WTC11 (cell line): ENCODE measurements around the gene MARK3. TPM values are rescaled to one million over a fixed set of nuclear protein-coding genes. Genes with fewer than 3 reads are reported as not detected.
A peak's percentile ranks its signal among the peaks of the same experiment; 100 is the strongest.

Experiments used
- ATAC-seq: fragments of 200-7000 bp; cut with Tn5 transposase; 2 replicates; pipeline ENCODE4 v1.10.0; 2021; ENCODE audit warnings: mild to moderate bottlenecking, moderate library complexity
- CTCF ChIA-PET: fragments of 300-600 bp; sonication (Branson Sonifier 250); formaldehyde crosslinking; loops from one replicate; lab custom pipeline; 2021; ENCODE audit warnings: antibody characterized with exemption; lab: Charles Lee
- POLR2A ChIA-PET: fragments of 350-600 bp; sonication (Branson Sonifier 250); formaldehyde crosslinking; loops from one replicate; lab custom pipeline; 2021; ENCODE audit warnings: antibody characterized with exemption; lab: Charles Lee
- DNase-seq: peaks from one replicate; pipeline ENCODE4 v3.0.0; 2021; ENCODE audit warnings: low spot score
- H3K27ac Mint-ChIP-seq: 2 replicates; pipeline ENCODE4 v1.8.0; 2021; ENCODE audit warnings: mixed read lengths
- H3K27me3 Mint-ChIP-seq: 2 replicates; pipeline ENCODE4 v1.8.0; 2021; ENCODE audit warnings: low read depth, mild to moderate bottlenecking, moderate library complexity, mixed read lengths
- H3K36me3 Mint-ChIP-seq: 2 replicates; pipeline ENCODE4 v1.8.0; 2021; ENCODE audit warnings: mixed read lengths
- H3K4me1 Mint-ChIP-seq: 2 replicates; pipeline ENCODE4 v1.8.0; 2022; ENCODE audit warnings: mixed read lengths
- H3K4me3 Mint-ChIP-seq: 2 replicates; pipeline ENCODE4 v1.8.0; 2021; ENCODE audit warnings: mild to moderate bottlenecking, moderate library complexity, mixed read lengths
- H3K9me3 Mint-ChIP-seq: 2 replicates; pipeline ENCODE4 v1.8.0; 2021; ENCODE audit warnings: mixed read lengths
- E2F5 ChIP-seq: sonication (generic); formaldehyde crosslinking; IDR thresholded peaks from 2 replicates; pipeline ENCODE4 v1.8.1; 2022; ENCODE audit warnings: mild to moderate bottlenecking, moderate library complexity, missing genetic modification reagents
- EMX1 ChIP-seq: fragments of 250-450 bp; sonication (Bioruptor Pico); IDR thresholded peaks from 2 replicates; pipeline ENCODE4 v1.8.0; 2021; ENCODE audit warnings: mild to moderate bottlenecking
- ERG ChIP-seq: fragments of 250-450 bp; sonication (Bioruptor Pico); IDR thresholded peaks from 2 replicates; pipeline ENCODE4 v1.8.0; 2021; ENCODE audit warnings: mild to moderate bottlenecking
- FOXP1 ChIP-seq: sonication (generic); formaldehyde crosslinking; IDR thresholded peaks from 2 replicates; pipeline ENCODE4 v1.8.0; 2022; ENCODE audit warnings: missing genetic modification reagents, mild to moderate bottlenecking, moderate library complexity, borderline replicate concordance
- GRHL2 ChIP-seq: fragments of 250-450 bp; sonication (Bioruptor Pico); IDR thresholded peaks from 2 replicates; pipeline ENCODE4 v1.8.0; 2022; ENCODE audit warnings: mild to moderate bottlenecking, moderate library complexity; ENCODE audit not compliant: insufficient replicate concordance, severe bottlenecking
- HMGXB4 ChIP-seq: sonication (generic); formaldehyde crosslinking; IDR thresholded peaks from 2 replicates; pipeline ENCODE4 v1.8.1; 2023; ENCODE audit warnings: mild to moderate bottlenecking, moderate library complexity, missing genetic modification reagents
- MLX ChIP-seq: sonication (generic); formaldehyde crosslinking; IDR thresholded peaks from 2 replicates; pipeline ENCODE4 v1.8.1; 2023; ENCODE audit warnings: mild to moderate bottlenecking, missing genetic modification reagents, moderate library complexity
- NR3C1 ChIP-seq: sonication (generic); formaldehyde crosslinking; conservative IDR thresholded peaks from 2 replicates; pipeline ENCODE4 v1.8.1; 2023; ENCODE audit warnings: low read depth, mild to moderate bottlenecking, missing genetic modification reagents
- PREB ChIP-seq: sonication (generic); formaldehyde crosslinking; IDR thresholded peaks from 2 replicates; pipeline ENCODE4 v1.8.1; 2022; ENCODE audit warnings: mild to moderate bottlenecking, missing genetic modification reagents, moderate library complexity, borderline replicate concordance
- RELA ChIP-seq: sonication (generic); formaldehyde crosslinking; IDR thresholded peaks from 2 replicates; pipeline ENCODE4 v1.8.1; 2022; ENCODE audit warnings: missing genetic modification reagents, mild to moderate bottlenecking, borderline replicate concordance
- SOX15 ChIP-seq: fragments of 250-450 bp; sonication (Bioruptor Pico); IDR thresholded peaks from 2 replicates; pipeline ENCODE4 v1.9.0; 2021; ENCODE audit warnings: mild to moderate bottlenecking
- SP1 ChIP-seq: sonication (generic); formaldehyde crosslinking; conservative IDR thresholded peaks from 2 replicates; pipeline ENCODE4 v1.8.1; 2022; ENCODE audit warnings: missing genetic modification reagents
- TP53 ChIP-seq: sonication (generic); formaldehyde crosslinking; IDR thresholded peaks from 2 replicates; pipeline ENCODE4 v1.8.1; 2023; ENCODE audit warnings: mild to moderate bottlenecking, missing genetic modification reagents
- ZBTB21 ChIP-seq: sonication (generic); formaldehyde crosslinking; IDR thresholded peaks from 2 replicates; pipeline ENCODE4 v1.8.1; 2023; ENCODE audit warnings: mild to moderate bottlenecking, missing genetic modification reagents, borderline replicate concordance
- ZNF138 ChIP-seq: sonication (generic); formaldehyde crosslinking; conservative IDR thresholded peaks from 2 replicates; pipeline ENCODE4 v1.8.1; 2022; ENCODE audit warnings: mild to moderate bottlenecking, moderate library complexity, missing genetic modification reagents
- ZNF219 ChIP-seq: sonication (generic); formaldehyde crosslinking; IDR thresholded peaks from 2 replicates; pipeline ENCODE4 v1.8.0; 2023; ENCODE audit warnings: missing genetic modification reagents, mild to moderate bottlenecking, borderline replicate concordance
- ZNF263 ChIP-seq: sonication (generic); formaldehyde crosslinking; IDR thresholded peaks from 2 replicates; pipeline ENCODE4 v1.8.1; 2022; ENCODE audit warnings: low read depth, mild to moderate bottlenecking, moderate library complexity, missing genetic modification reagents
- ZNF425 ChIP-seq: fragments of 250-450 bp; sonication (Bioruptor Pico); conservative IDR thresholded peaks from 2 replicates; pipeline ENCODE4 v1.9.0; 2021; ENCODE audit warnings: mild to moderate bottlenecking
- ZNF671 ChIP-seq: fragments of 250-450 bp; sonication (Bioruptor Pico); IDR thresholded peaks from 2 replicates; pipeline ENCODE4 v1.8.0; 2021; ENCODE audit warnings: mild to moderate bottlenecking
- total RNA-seq: library from RNA; stranded (reverse); gene quantifications from 3 replicates; pipeline ENCODE4 v1.2.3, GENCODE V29; 2021

Gene MARK3
- total RNA-seq, 1 experiment from 2014 or later, result 93.7 TPM

- TF ChIP-seq ZNF263 (CRISPR knock-in tag) (no peak), NR3C1 (CRISPR knock-in tag) (0 out of 2 replicates have a peak, but pooled peaks have one; percentile 54), FOXP1 (CRISPR knock-in tag) (0 out of 2 replicates have a peak, but pooled peaks have one; percentile 17), TP53 (0 out of 2 replicates have a peak, but pooled peaks have one; percentile 8), ZNF219 (CRISPR knock-in tag) (no peak), SOX15 (CRISPR knock-in tag) (no peak)
- Mint-ChIP-seq H3K4me1 (peaks cover 5% of the 10 kb centered on the region; the same call in 1 of the 2 replicates), H3K4me3 (peak overlapping the region; percentile 6; the same call in 1 of the 2 replicates), H3K27me3 (peaks cover 11% of the 10 kb centered on the region), H3K9me3 (no peaks in the 10 kb centered on the region), H3K27ac (no peak overlapping the region), H3K36me3 (no peaks in the 10 kb centered on the region)
- POLR2A ChIA-PET, result interaction anchor here (0.6 to 4.1 kb wide), 6 partner anchors 12 to 244 kb away, joined by 3 to 65 read pairs (median 4); partner anchors contain the start of genes BAG5, CKB and TRMT61A
- ATAC-seq (peak; percentile 28), DNase-seq (no peak)
- CTCF ChIA-PET, result interaction anchor here (0.7 to 21.0 kb wide), 12 partner anchors 9 to 767 kb away, joined by 3 to 455 read pairs (median 6); partner anchors contain the start of genes CKB and TRMT61A
These were observed 156.7 kb downstream of the MARK3 start for GRCh38 chr14:103541709-103542604.

- peak overlapping the region; percentile 6; the same call in 1 of the 2 replicates for H3K4me3 Mint-ChIP-seq
- DNase-seq (peak; percentile 83), ATAC-seq (peak; percentile 57)
- CTCF ChIA-PET, result interaction anchor here (0.7 to 21.0 kb wide), 13 partner anchors 10 to 768 kb away, joined by 3 to 455 read pairs (median 5); partner anchors contain the start of genes CKB and TRMT61A
- peaks cover 5% of the 10 kb centered on the region; the same call in 1 of the 2 replicates for H3K4me1 Mint-ChIP-seq
- H3K27me3 Mint-ChIP-seq, result peaks cover 11% of the 10 kb centered on the region
- H3K36me3 Mint-ChIP-seq, result no peaks in the 10 kb centered on the region
- no peaks in the 10 kb centered on the region for H3K9me3 Mint-ChIP-seq
- POLR2A ChIA-PET, result interaction anchor here (0.6 to 4.1 kb wide), 4 partner anchors 13 to 245 kb away, joined by 3 to 65 read pairs (median 4); partner anchors contain the start of genes CKB and TRMT61A
- H3K27ac Mint-ChIP-seq, result no peak overlapping the region
- TF ChIP-seq MLX, result 0 out of 2 replicates have a peak, but pooled peaks have one; percentile 28
- TF ChIP-seq ZNF219 (CRISPR knock-in tag), result no peak
- TF ChIP-seq PREB (CRISPR knock-in tag), result no peak
- no peak for TF ChIP-seq SOX15 (CRISPR knock-in tag)
- no peak for TF ChIP-seq ZNF425 (CRISPR knock-in tag)
- TF ChIP-seq ERG (CRISPR knock-in tag), result no peak
- no peak for TF ChIP-seq EMX1 (CRISPR knock-in tag)
- no peak for TF ChIP-seq ZNF138 (CRISPR knock-in tag)
- no peak for TF ChIP-seq ZNF671 (CRISPR knock-in tag)
- no peak for TF ChIP-seq ZNF263 (CRISPR knock-in tag)
- TF ChIP-seq RELA (CRISPR knock-in tag), result no peak
- TF ChIP-seq ZBTB21 (CRISPR knock-in tag), result no peak
- TF ChIP-seq SP1, result 0 out of 2 replicates have a peak, but pooled peaks have one; percentile 23
- peak; percentile 43; the same call in 1 of the 2 replicates for TF ChIP-seq HMGXB4 (CRISPR knock-in tag)
- TF ChIP-seq E2F5 (CRISPR knock-in tag), result 0 out of 2 replicates have a peak, but pooled peaks have one; percentile 31
- no peak for TF ChIP-seq GRHL2 (CRISPR knock-in tag)
- TF ChIP-seq FOXP1 (CRISPR knock-in tag), result 0 out of 2 replicates have a peak, but pooled peaks have one; percentile 4
These were observed 157.4 kb downstream of the MARK3 start for GRCh38 chr14:103542605-103543088.
